HG03060 (cell line): Measurements from ENCODE around the gene BRD3.

Experiments used
- ATAC-seq: cut with Tn5 transposase; IDR thresholded peaks from one replicate; pipeline ENCODE4 v1.9.1; 2021; ENCODE audit warnings: low read depth, moderate number of reproducible peaks; ENCODE audit not compliant: unreplicated experiment

The BRD3 gene

DNA sequence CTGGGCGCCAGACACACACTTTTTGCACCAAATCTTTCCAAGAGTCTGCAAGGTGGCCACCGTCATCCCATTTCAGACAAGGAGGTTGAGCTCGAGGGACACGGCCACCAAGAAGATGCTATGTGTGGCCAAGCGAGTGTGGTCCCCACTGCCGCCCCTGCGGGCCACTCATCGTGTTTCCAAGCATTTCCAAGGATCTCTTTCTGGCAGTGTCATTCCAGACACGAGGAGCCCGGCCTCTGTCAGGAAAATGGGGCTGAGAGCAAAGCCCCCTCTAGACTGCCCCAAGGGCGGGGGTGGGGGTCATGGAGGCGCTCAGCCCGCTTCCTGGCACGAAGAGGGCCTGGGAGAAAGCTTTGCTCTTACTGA, 86.3 kb downstream of the BRD3 start:
- ATAC-seq: no peak

DNA sequence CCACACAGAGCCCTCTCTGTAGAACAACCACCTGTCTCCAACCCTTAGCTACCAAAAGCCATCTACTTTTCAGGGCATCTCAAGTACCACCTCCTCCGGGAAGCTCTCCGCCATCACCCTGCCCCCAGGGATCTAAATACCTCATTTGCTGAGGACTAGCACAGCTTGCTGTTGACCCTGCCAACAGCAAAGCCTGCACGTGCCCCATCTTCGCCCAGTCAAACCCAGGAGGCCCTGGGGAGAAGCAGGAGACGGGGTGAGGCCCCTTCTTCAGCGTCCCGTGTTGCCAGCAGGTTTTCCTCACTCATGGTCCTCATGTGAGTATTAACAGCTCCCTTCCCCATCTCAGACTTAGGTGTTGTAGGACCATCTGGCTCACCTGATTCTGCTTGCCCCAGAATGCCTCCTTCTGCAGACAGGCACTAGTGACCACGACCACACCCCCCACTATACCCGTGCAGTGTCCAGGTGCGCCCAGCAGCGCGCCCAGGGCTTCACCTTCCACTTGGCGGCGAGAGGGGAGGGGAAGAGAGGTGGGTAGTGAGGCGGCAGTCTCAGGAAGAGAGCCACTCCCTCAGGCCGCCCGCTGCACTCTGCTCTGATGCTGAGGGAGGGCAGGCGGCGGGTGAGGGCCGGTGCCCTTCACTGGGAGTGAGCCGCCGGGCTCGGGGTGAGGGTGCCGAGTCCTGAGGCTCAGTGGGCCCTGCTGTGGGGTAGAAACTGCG, 86.8 kb downstream of the BRD3 start:
- ATAC-seq: no peak
